CD8-positive, alpha-beta memory T cell (primary cell): ENCODE measurements around the gene AQP9. TPM values are rescaled to one million over a fixed set of nuclear protein-coding genes. Genes with fewer than 3 reads are reported as not detected.

Experiments
- CTCF ChIA-PET: fragments of 350-600 bp; sonication (Branson Sonifier 250); formaldehyde crosslinking; loops from one replicate; lab custom pipeline; 2021; ENCODE audit warnings: antibody characterized with exemption; lab: Charles Lee
- POLR2A ChIA-PET: fragments of 350-600 bp; sonication (Branson Sonifier 250); formaldehyde crosslinking; loops from one replicate; lab custom pipeline; 2021; ENCODE audit warnings: antibody characterized with exemption; lab: Charles Lee
- DNase-seq, 5 donors: peaks; one replicate each; pipeline versions ENCODE4 v3.0.0 to v3.0.0-alpha.2; 2020 to 2022; ENCODE audit warnings: mixed read lengths in 1 of 5
- H3K27ac ChIP-seq: one replicate; pipeline ENCODE4 v1.7.0; 2013; ENCODE audit warnings: low read depth, mild to moderate bottlenecking, low read length, moderate library complexity
- H3K27me3 ChIP-seq: 2 replicates; pipeline ENCODE4 v1.7.0; 2013; ENCODE audit warnings: low read length, mild to moderate bottlenecking; ENCODE audit not compliant: insufficient read depth, poor library complexity, severe bottlenecking
- H3K36me3 ChIP-seq: 2 replicates; pipeline ENCODE4 v1.7.0; 2013; ENCODE audit warnings: mild to moderate bottlenecking, low read length, moderate library complexity; ENCODE audit not compliant: insufficient read depth
- H3K4me1 ChIP-seq: 2 replicates; pipeline ENCODE4 v1.7.0; 2013; ENCODE audit warnings: mild to moderate bottlenecking, low read length, moderate library complexity; ENCODE audit not compliant: insufficient read depth
- H3K4me3 ChIP-seq: 2 replicates; pipeline ENCODE4 v1.7.0; 2013; ENCODE audit warnings: mild to moderate bottlenecking, low read length
- H3K9me3 ChIP-seq: 2 replicates; pipeline ENCODE4 v1.7.0; 2013; ENCODE audit warnings: mild to moderate bottlenecking, low read length
- H3K27ac Mint-ChIP-seq, 8 donors: one replicate each; pipeline ENCODE4 v1.8.0; 2020 to 2021; ENCODE audit warnings: mixed read lengths in 8 of 8, mild to moderate bottlenecking in 6 of 8, inconsistent platforms in 3 of 8, moderate library complexity in 3 of 8
- H3K27me3 Mint-ChIP-seq, 2 donors: one replicate each; pipeline ENCODE4 v1.8.0; 2020 to 2021; ENCODE audit warnings: mixed read lengths in 2 of 2, mild to moderate bottlenecking in 1 of 2, moderate library complexity in 1 of 2
- H3K36me3 Mint-ChIP-seq, 3 donors: one replicate each; pipeline ENCODE4 v1.8.0; 2020 to 2021; ENCODE audit warnings: mixed read lengths in 3 of 3, inconsistent platforms in 1 of 3, mild to moderate bottlenecking in 1 of 3
- H3K4me1 Mint-ChIP-seq, 3 donors: one replicate each; pipeline ENCODE4 v1.8.0; 2020 to 2021; ENCODE audit warnings: mixed read lengths in 3 of 3, inconsistent platforms in 1 of 3, mild to moderate bottlenecking in 1 of 3
- H3K4me3 Mint-ChIP-seq, 7 donors: one replicate each; pipeline ENCODE4 v1.8.0; 2020 to 2021; ENCODE audit warnings: mixed read lengths in 7 of 7, mild to moderate bottlenecking in 6 of 7, moderate library complexity in 4 of 7, inconsistent platforms in 2 of 7
- H3K9me3 Mint-ChIP-seq, 5 donors: one replicate each; pipeline ENCODE4 v1.8.0; 2020 to 2022; ENCODE audit warnings: mixed read lengths in 5 of 5, mild to moderate bottlenecking in 3 of 5, moderate library complexity in 2 of 5, inconsistent platforms in 1 of 5
- polyA plus RNA-seq: library from polyadenylated mRNA; unstranded; fragments of 300-500 nt; fragmentation: Illumina TruSeq; gene quantifications from one replicate; pipeline ENCODE4 v1.2.3, GENCODE V29; 2021
- total RNA-seq, 2 experiments: library from RNA; stranded (reverse); gene quantifications; one replicate each; pipeline ENCODE4 v1.2.3, GENCODE V29; 2021

The AQP9 gene
- total and polyA plus RNA-seq, 3 experiments from 2014 or later: 0.18 to 0.22 TPM; not detected in 1

- no peak overlapping the region for H3K27ac ChIP-seq
- H3K36me3 Mint-ChIP-seq: no peaks in the 10 kb centered on the region
- POLR2A ChIA-PET: no interaction called here
- no peaks in the 10 kb centered on the region for H3K27me3 ChIP-seq
- CTCF ChIA-PET: no interaction called here
- H3K27me3 Mint-ChIP-seq: peaks cover 17 to 59% of the 10 kb centered on the region in 2 donors
- H3K4me1 Mint-ChIP-seq: no peaks in the 10 kb centered on the region
- no peaks in the 10 kb centered on the region for H3K36me3 ChIP-seq
- no peak overlapping the region for H3K4me3 Mint-ChIP-seq
- H3K4me3 ChIP-seq: no peak overlapping the region
- no peak for DNase-seq
- no peaks in the 10 kb centered on the region for H3K4me1 ChIP-seq
- H3K27ac Mint-ChIP-seq: no peak overlapping the region
- no peaks in the 10 kb centered on the region for H3K9me3 ChIP-seq
- no peaks in the 10 kb centered on the region for H3K9me3 Mint-ChIP-seq
These were observed 37.8 kb downstream of the AQP9 start for GRCh38 chr15:58175955-58176354.

- CTCF ChIA-PET: no interaction called here
- Mint-ChIP-seq H3K4me3 (no peak overlapping the region), H3K27me3 (peaks cover 18 to 57% of the 10 kb centered on the region in 2 donors), H3K27ac (no peak overlapping the region), H3K36me3 (no peaks in the 10 kb centered on the region), H3K4me1 (no peaks in the 10 kb centered on the region), H3K9me3 (no peaks in the 10 kb centered on the region)
- H3K4me3 ChIP-seq: no peak overlapping the region
- no peak for DNase-seq
- H3K27me3 ChIP-seq: peaks cover 7% of the 10 kb centered on the region
- H3K27ac ChIP-seq: no peak overlapping the region
- H3K36me3 ChIP-seq: no peaks in the 10 kb centered on the region
- H3K4me1 ChIP-seq: no peaks in the 10 kb centered on the region
- no peaks in the 10 kb centered on the region for H3K9me3 ChIP-seq
- POLR2A ChIA-PET: no interaction called here
These were observed 40.5 kb downstream of the AQP9 start for GRCh38 chr15:58178668-58179067.

- H3K36me3 ChIP-seq: no peaks in the 10 kb centered on the region
- no peaks in the 10 kb centered on the region for H3K4me1 ChIP-seq
- ChIA-PET POLR2A (no interaction called here), CTCF (no interaction called here)
- Mint-ChIP-seq H3K36me3 (no peaks in the 10 kb centered on the region), H3K4me1 (no peaks in the 10 kb centered on the region), H3K4me3 (no peak overlapping the region), H3K27me3 (peaks cover 14 to 58% of the 10 kb centered on the region in 2 donors), H3K27ac (no peak overlapping the region), H3K9me3 (no peaks in the 10 kb centered on the region)
- H3K9me3 ChIP-seq: no peaks in the 10 kb centered on the region
- H3K27me3 ChIP-seq: peaks cover 7% of the 10 kb centered on the region
- no peak overlapping the region for H3K27ac ChIP-seq
- no peak overlapping the region for H3K4me3 ChIP-seq
- DNase-seq: no peak
These were observed 41.0 kb downstream of the AQP9 start for GRCh38 chr15:58179206-58179605.

GRCh38 chr15:58179741-58180381, 41.7 kb downstream of the AQP9 start:
- Mint-ChIP-seq H3K27me3 (peaks cover 11 to 55% of the 10 kb centered on the region in 2 donors), H3K4me3 (no peak overlapping the region), H3K36me3 (no peaks in the 10 kb centered on the region), H3K4me1 (no peaks in the 10 kb centered on the region), H3K9me3 (no peaks in the 10 kb centered on the region), H3K27ac (no peak overlapping the region)
- Histone ChIP-seq H3K27ac (no peak overlapping the region), H3K36me3 (no peaks in the 10 kb centered on the region), H3K4me1 (no peaks in the 10 kb centered on the region), H3K4me3 (no peak overlapping the region), H3K9me3 (no peaks in the 10 kb centered on the region), H3K27me3 (peaks cover 7% of the 10 kb centered on the region)
- no peak for DNase-seq
- POLR2A ChIA-PET: no interaction called here
- CTCF ChIA-PET: no interaction called here

GRCh38 chr15:58182460-58183163, 44.4 kb downstream of the AQP9 start:
- Mint-ChIP-seq H3K4me1 (no peaks in the 10 kb centered on the region), H3K27me3 (peaks cover 9 to 49% of the 10 kb centered on the region in 2 donors), H3K27ac (no peak overlapping the region), H3K36me3 (peaks cover 0 to 2% (median 0%) of the 10 kb centered on the region in 3 donors), H3K9me3 (no peaks in the 10 kb centered on the region), H3K4me3 (no peak overlapping the region)
- Histone ChIP-seq H3K4me3 (no peak overlapping the region), H3K9me3 (no peaks in the 10 kb centered on the region), H3K4me1 (no peaks in the 10 kb centered on the region), H3K27me3 (peaks cover 7% of the 10 kb centered on the region), H3K36me3 (no peaks in the 10 kb centered on the region), H3K27ac (no peak overlapping the region)
- ChIA-PET POLR2A (no interaction called here), CTCF (interaction anchor here (1.7 kb wide), 1 partner anchor 10 kb away, joined by 4 read pairs; no protein-coding TSS in a partner anchor)
- no peak for DNase-seq

- H3K36me3 ChIP-seq: no peaks in the 10 kb centered on the region
- peaks cover 20 to 68% of the 10 kb centered on the region in 2 donors for H3K27me3 Mint-ChIP-seq
- peaks cover 7% of the 10 kb centered on the region for H3K27me3 ChIP-seq
- no peaks in the 10 kb centered on the region for H3K9me3 ChIP-seq
- no peaks in the 10 kb centered on the region for H3K9me3 Mint-ChIP-seq
- H3K36me3 Mint-ChIP-seq: peaks cover 0 to 11% (median 2%) of the 10 kb centered on the region in 3 donors
- no peak overlapping the region for H3K27ac Mint-ChIP-seq
- H3K27ac ChIP-seq: no peak overlapping the region
- no peak for DNase-seq
- CTCF ChIA-PET: no interaction called here
- H3K4me1 ChIP-seq: no peaks in the 10 kb centered on the region
- H3K4me1 Mint-ChIP-seq: no peaks in the 10 kb centered on the region
- no peak overlapping the region for H3K4me3 ChIP-seq
- H3K4me3 Mint-ChIP-seq: no peak overlapping the region
- POLR2A ChIA-PET: no interaction called here
These were observed 47.3 kb downstream of the AQP9 start for GRCh38 chr15:58185439-58185838.

GRCh38 chr15:58189148-58189811, 51.1 kb downstream of the AQP9 start:
- no peak overlapping the region for H3K4me3 Mint-ChIP-seq
- H3K4me1 ChIP-seq: no peaks in the 10 kb centered on the region
- H3K36me3 ChIP-seq: no peaks in the 10 kb centered on the region
- H3K4me3 ChIP-seq: no peak overlapping the region
- CTCF ChIA-PET: no interaction called here
- peaks cover 21 to 65% of the 10 kb centered on the region in 2 donors for H3K27me3 Mint-ChIP-seq
- H3K36me3 Mint-ChIP-seq: peaks cover 0 to 11% (median 2%) of the 10 kb centered on the region in 3 donors
- no peak overlapping the region for H3K27ac ChIP-seq
- no peak overlapping the region for H3K27ac Mint-ChIP-seq
- DNase-seq: no peak
- no peaks in the 10 kb centered on the region for H3K9me3 ChIP-seq
- no peaks in the 10 kb centered on the region for H3K4me1 Mint-ChIP-seq
- peaks cover 10% of the 10 kb centered on the region for H3K27me3 ChIP-seq
- H3K9me3 Mint-ChIP-seq: peaks cover 0 to 2% (median 0%) of the 10 kb centered on the region in 5 donors
- POLR2A ChIA-PET: no interaction called here

GRCh38 chr15:58190419-58190818, 52.2 kb downstream of the AQP9 start:
- no peaks in the 10 kb centered on the region for H3K4me1 Mint-ChIP-seq
- no peaks in the 10 kb centered on the region for H3K9me3 ChIP-seq
- no peak overlapping the region for H3K27ac Mint-ChIP-seq
- POLR2A ChIA-PET: no interaction called here
- peaks cover 10% of the 10 kb centered on the region for H3K27me3 ChIP-seq
- H3K27ac ChIP-seq: no peak overlapping the region
- H3K4me3 ChIP-seq: no peak overlapping the region
- no peaks in the 10 kb centered on the region for H3K36me3 ChIP-seq
- H3K36me3 Mint-ChIP-seq: peaks cover 0 to 15% (median 2%) of the 10 kb centered on the region in 3 donors
- CTCF ChIA-PET: no interaction called here
- H3K27me3 Mint-ChIP-seq: peaks cover 21 to 70% of the 10 kb centered on the region in 2 donors
- peaks cover 0 to 4% (median 0%) of the 10 kb centered on the region in 5 donors for H3K9me3 Mint-ChIP-seq
- DNase-seq: no peak
- H3K4me1 ChIP-seq: no peaks in the 10 kb centered on the region
- no peak overlapping the region for H3K4me3 Mint-ChIP-seq
